K562 (cell line): ENCODE data around the gene FN1. TPM values are rescaled to one million over a fixed set of nuclear protein-coding genes. Genes with fewer than 3 reads are reported as not detected.

Source experiments
- ATAC-seq: fragments of 200-7000 bp; cut with Tn5 transposase; 3 replicates; pipeline ENCODE4 v1.9.1; 2020; ENCODE audit warnings: moderate library complexity
- BruUV-seq: library from RNA; stranded (reverse); fragments of 400-500 nt; replicated peaks from 2 replicates; lab custom pipeline; 2021; lab: Mats Ljungman, UMichigan
- CTCF ChIA-PET: fragments of 300-600 bp; formaldehyde crosslinking; extraction: SDS; loops from one replicate; lab custom pipeline; 2021; ENCODE audit warnings: low intra/inter-chr PET ratio; lab: Yijun Ruan, JAX
- POLR2A ChIA-PET: fragments of 300-600, 350-650 bp; sonication (Branson Sonifier 250); formaldehyde crosslinking; extraction: SDS; loops from one replicate; lab custom pipeline; 2021; ENCODE audit warnings: antibody characterized with exemption, inconsistent platforms; lab: Yijun Ruan, JAX
- DNase-seq, 4 experiments: peaks; one replicate each; pipeline versions ENCODE4 v3.0.0 to v3.0.0-alpha.2; 2011 to 2018; ENCODE audit warnings: low spot score in 3 of 4, mixed read lengths in 3 of 4; ENCODE audit errors: extremely low read depth in 1 of 4
- FAIRE-seq: peaks from 2 replicates; lab custom pipeline; 2011; peaks lifted over from hg19 to GRCh38; lab: Jason Lieb, UNC
- H2AFZ ChIP-seq: 2 replicates; pipeline ENCODE4 v1.6.0; 2011; ENCODE audit warnings: low read depth, low read length, control low read depth, inconsistent platforms
- H3K27ac ChIP-seq: fragments of 200-600 bp; 3 replicates; pipeline ENCODE4 v1.8.0; 2011; ENCODE audit warnings: low read depth, mild to moderate bottlenecking, control low read depth, inconsistent platforms, low read length, moderate library complexity, mixed read lengths; ENCODE audit errors: extremely low read depth
- H3K27me3 ChIP-seq, 2 experiments: fragments of 300-600 bp in 1 of 2; 2 replicates in 1 of 2; 3 replicates in 1 of 2; pipeline versions ENCODE4 v1.6.0 to v1.8.0; 2011; ENCODE audit warnings: inconsistent platforms in 2 of 2, low read length in 2 of 2, mild to moderate bottlenecking in 1 of 2, mixed read lengths in 1 of 2, moderate library complexity in 1 of 2; ENCODE audit not compliant: control insufficient read depth in 2 of 2, insufficient read depth in 2 of 2
- H3K36me3 ChIP-seq: fragments of 300-600 bp; 3 replicates; pipeline ENCODE4 v1.8.0; 2011; ENCODE audit warnings: mild to moderate bottlenecking, low read length, inconsistent platforms; ENCODE audit not compliant: control insufficient read depth, insufficient read depth
- H3K4me1 ChIP-seq, 2 experiments: fragments of 200-600 bp in 1 of 2; replicated peaks in 1 of 2; 2 replicates in 1 of 2; 3 replicates in 1 of 2; pipeline versions ENCODE4 v1.5.1 to v1.8.0; 2011; ENCODE audit warnings: inconsistent platforms in 2 of 2, low read length in 2 of 2, mild to moderate bottlenecking in 1 of 2, mixed read lengths in 1 of 2, moderate library complexity in 1 of 2; ENCODE audit not compliant: control insufficient read depth in 2 of 2, insufficient read depth in 2 of 2
- H3K4me2 ChIP-seq: 2 replicates; pipeline ENCODE4 v1.6.1; 2011; ENCODE audit warnings: low read length, control low read depth, inconsistent platforms, mixed read lengths; ENCODE audit not compliant: insufficient read depth
- H3K4me3 ChIP-seq: fragments of 200-600 bp; sonication (generic), shearing (Covaris generic); 2 replicates; pipeline ENCODE4 v1.5.1; 2016; ENCODE audit warnings: control low read depth, inconsistent platforms
- H3K79me2 ChIP-seq: fragments of 200-600 bp; 3 replicates; pipeline ENCODE4 v1.8.0; 2011; ENCODE audit warnings: low read length, inconsistent platforms; ENCODE audit not compliant: control insufficient read depth, insufficient read depth
- H3K9ac ChIP-seq, 2 experiments: 2 replicates each; pipeline versions ENCODE4 v1.6.0 to v1.6.1; 2011; ENCODE audit warnings: low read depth in 2 of 2, low read length in 2 of 2, control low read depth in 1 of 2, inconsistent platforms in 1 of 2, mild to moderate bottlenecking in 1 of 2, mixed read lengths in 1 of 2; ENCODE audit not compliant: insufficient read depth in 1 of 2
- H3K9me1 ChIP-seq: one replicate; pipeline ENCODE4 v1.6.0; 2011; ENCODE audit warnings: inconsistent platforms, mild to moderate bottlenecking, low read length, moderate library complexity; ENCODE audit not compliant: control insufficient read depth, insufficient read depth
- H3K9me3 ChIP-seq: replicated peaks from 2 replicates; pipeline ENCODE4 v1.5.1; 2011; ENCODE audit warnings: low read depth, low read length, inconsistent platforms; ENCODE audit not compliant: control insufficient read depth, insufficient read depth
- H4K20me1 ChIP-seq: replicated peaks from 2 replicates; pipeline ENCODE4 v1.6.1; 2011; ENCODE audit warnings: low read length, inconsistent platforms, mixed read lengths; ENCODE audit not compliant: control insufficient read depth, insufficient read depth
- CSDE1 ChIP-seq, 2 experiments: fragments of 450-650 bp; IDR thresholded peaks; 2 replicates each; pipeline ENCODE4 v1.6.1; 2016; ENCODE audit warnings: mild to moderate bottlenecking in 1 of 2
- FOXA1 ChIP-seq: fragments of 450-650 bp; IDR thresholded peaks from 2 replicates; pipeline ENCODE4 v1.6.1; 2016; ENCODE audit warnings: mild to moderate bottlenecking, borderline replicate concordance
- KAT8 ChIP-seq: fragments of 450-650 bp; IDR thresholded peaks from 2 replicates; pipeline ENCODE4 v1.6.1; 2016; ENCODE audit warnings: low read depth, mild to moderate bottlenecking
- NFE2 ChIP-seq: IDR thresholded peaks from 2 replicates; pipeline ENCODE4 v1.6.1; 2014; ENCODE audit warnings: antibody characterized with exemption, low read depth
- POLR2H ChIP-seq: IDR thresholded peaks from 2 replicates; pipeline ENCODE4 v1.6.1; 2016; ENCODE audit warnings: missing genetic modification characterization, low read depth, mild to moderate bottlenecking, control low read depth, missing compliant biosample characterization, moderate library complexity
- RBFOX2 ChIP-seq: fragments of 200-400 bp; formaldehyde crosslinking; IDR thresholded peaks from 2 replicates; pipeline ENCODE4 v1.6.1; 2017; ENCODE audit warnings: low read depth, mild to moderate bottlenecking, low read length, moderate library complexity
- SIX5 ChIP-seq, 2 experiments: IDR thresholded peaks; 2 replicates each; pipeline ENCODE4 v1.6.1; 2011; ENCODE audit warnings: low read length in 2 of 2, borderline replicate concordance in 1 of 2, low read depth in 1 of 2, mild to moderate bottlenecking in 1 of 2, moderate library complexity in 1 of 2; ENCODE audit not compliant: insufficient read depth in 1 of 2
- ZC3H8 ChIP-seq: fragments of 450-650 bp; IDR thresholded peaks from 2 replicates; pipeline ENCODE4 v1.6.1; 2017
- WGBS: fragments of 100-300 bp; shearing (Covaris generic); methylation state at CpG from one replicate; pipeline ENCODE4 v1.1.6; 2016; ENCODE audit warnings: low coverage, mixed read lengths; ENCODE audit not compliant: insufficient coverage; ENCODE audit errors: missing lambda C conversion rate; 5-methylcytosine and 5-hydroxymethylcytosine counted together
- in situ Hi-C: fragments of 300-500 bp; cut with MboI; formaldehyde crosslinking; loops from 4 replicates; pipeline ENCODE4 v1.15.0; 2018; ENCODE audit warnings: inconsistent platforms, mixed read lengths
- intact Hi-C: fragments of 100-400 bp; cut with micrococcal nuclease; formaldehyde crosslinking; loops from 2 replicates; pipeline ENCODE4 v1.14.2; 2022
- polyA plus RNA-seq, 8 experiments: library from polyadenylated mRNA; depleted of rRNA in 4 of 8; stranded (reverse) in 5 of 8; unstranded in 3 of 8; fragments of >200 nt; fragmentation: Nextera tagmentation in 2 of 8; fragmentation: Illumina TruSeq in 1 of 8; extraction: Ambion mirVana in 2 of 8; extraction: Trizol in 1 of 8; gene quantifications; 2 replicates each; pipeline versions ENCODE4 v1.2.1 to v1.2.3, GENCODE V29; 2011 to 2014; ENCODE audit warnings: inconsistent platforms in 1 of 8, missing spikeins in 1 of 8
- total RNA-seq, 7 experiments: library from RNA; depleted of rRNA in 6 of 7; stranded (reverse); fragments of >200 nt in 6 of 7; fragmentation: Illumina TruSeq in 2 of 7; extraction: Trizol in 2 of 7; gene quantifications; 2 replicates each; pipeline versions ENCODE4 v1.2.1 to v1.2.3, GENCODE V29; 2011 to 2021; ENCODE audit warnings: low replicate concordance in 1 of 7
- TF ChIP-seq, protein P1 (sequence below), 2 experiments: fragments of 250-450 bp in 1 of 2; fragments of 450-650 bp in 1 of 2; sonication (Bioruptor Pico) in 1 of 2; IDR thresholded peaks; 2 replicates each; pipeline versions ENCODE4 v1.6.1 to v1.8.0; 2016 to 2021; ENCODE audit warnings: mild to moderate bottlenecking in 2 of 2, moderate library complexity in 2 of 2, missing compliant biosample characterization in 1 of 2, missing genetic modification characterization in 1 of 2
- TF ChIP-seq, protein P2 (sequence below): fragments of 250-450 bp; sonication (Bioruptor Pico); IDR thresholded peaks from 2 replicates; pipeline ENCODE4 v1.5.0; 2022; ENCODE audit warnings: mild to moderate bottlenecking

The FN1 gene
- total and polyA plus RNA-seq, 9 of the 15 experiments (the other 6 are each of a cell fraction or from before 2014, with no cell fraction given), result 7.4 to 19.1 (median 11.2) TPM

DNA sequence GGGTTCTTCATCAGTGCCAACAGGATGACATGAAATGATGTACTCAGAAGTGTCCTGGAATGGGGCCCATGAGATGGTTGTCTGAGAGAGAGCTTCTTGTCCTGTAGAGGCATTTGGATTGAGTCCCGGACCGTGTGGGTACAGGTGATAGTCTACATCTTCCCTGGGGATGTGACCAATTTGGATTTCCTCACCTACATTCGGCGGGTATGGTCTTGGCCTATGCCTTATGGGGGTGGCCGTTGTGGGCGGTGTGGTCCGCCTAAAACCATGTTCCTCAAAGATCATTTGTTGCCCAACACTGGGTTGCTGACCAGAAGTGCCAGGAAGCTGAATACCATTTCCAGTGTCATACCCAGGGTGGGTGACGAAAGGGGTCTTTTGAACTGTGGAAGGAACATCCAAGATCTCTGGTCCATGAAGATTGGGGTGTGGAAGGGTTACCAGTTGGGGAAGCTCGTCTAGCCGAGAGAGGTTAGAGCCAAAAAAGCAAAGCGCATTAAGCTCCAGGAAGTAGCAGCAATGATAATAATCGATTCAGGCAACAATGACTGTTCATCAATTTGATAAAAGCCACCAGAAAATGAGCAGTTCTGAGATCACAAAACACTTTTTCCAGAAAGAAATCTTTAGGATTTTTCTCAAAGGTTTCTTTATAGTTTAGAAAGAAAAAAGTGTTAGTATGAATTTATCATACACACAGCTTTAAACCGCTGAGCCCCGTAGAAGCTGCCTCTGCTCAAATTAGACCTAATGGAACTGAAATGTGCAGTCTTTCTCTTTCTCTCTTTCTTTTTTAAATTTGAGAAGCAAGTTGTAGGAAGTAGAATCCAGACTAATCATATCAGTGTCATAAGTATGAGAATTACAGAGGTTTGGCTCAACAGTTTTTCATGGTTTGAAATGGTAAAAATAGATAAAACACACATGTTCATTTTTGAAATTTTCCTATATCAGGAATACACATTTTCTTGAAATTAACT, 63.7 kb downstream of the FN1 start:
- Histone ChIP-seq H3K9ac (no peak overlapping the region), H3K27ac (no peak overlapping the region), H4K20me1 (no peaks in the 10 kb centered on the region), H3K9me3 (no peaks in the 10 kb centered on the region), H3K4me3 (no peak overlapping the region), H3K4me1 (no peaks in the 10 kb centered on the region; a peak in 1 of 5 replicates), H3K9me1 (no peaks in the 10 kb centered on the region), H3K36me3 (peaks cover 17% of the 10 kb centered on the region; the same call in 2 of the 3 replicates), H3K27me3 (no peaks in the 10 kb centered on the region), H3K79me2 (no peaks in the 10 kb centered on the region), H2AFZ (no peak overlapping the region), H3K4me2 (no peak overlapping the region)
- TF ChIP-seq KAT8 (no peak), SIX5 (IDR thresholded peaks at IDR 0.05; ENCODE audit: borderline replicate concordance in 1 of 2, insufficient read depth in 1 of 2, low read depth in 1 of 2, low read length in 2 of 2) (no peak), FOXA1 (no peak), CSDE1 (IDR thresholded peaks at IDR 0.05) (no peak), NFE2 (no peak), POLR2H (tag) (no peak), ZC3H8 (no peak), RBFOX2 (no peak)
- TF ChIP-seq, protein P1, sequence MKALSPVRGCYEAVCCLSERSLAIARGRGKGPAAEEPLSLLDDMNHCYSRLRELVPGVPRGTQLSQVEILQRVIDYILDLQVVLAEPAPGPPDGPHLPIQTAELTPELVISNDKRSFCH (CRISPR knock-in tag; IDR thresholded peaks at IDR 0.05), result no peak
- TF ChIP-seq, protein P1 (tag; IDR thresholded peaks at IDR 0.05), result no peak
- TF ChIP-seq, protein P2, sequence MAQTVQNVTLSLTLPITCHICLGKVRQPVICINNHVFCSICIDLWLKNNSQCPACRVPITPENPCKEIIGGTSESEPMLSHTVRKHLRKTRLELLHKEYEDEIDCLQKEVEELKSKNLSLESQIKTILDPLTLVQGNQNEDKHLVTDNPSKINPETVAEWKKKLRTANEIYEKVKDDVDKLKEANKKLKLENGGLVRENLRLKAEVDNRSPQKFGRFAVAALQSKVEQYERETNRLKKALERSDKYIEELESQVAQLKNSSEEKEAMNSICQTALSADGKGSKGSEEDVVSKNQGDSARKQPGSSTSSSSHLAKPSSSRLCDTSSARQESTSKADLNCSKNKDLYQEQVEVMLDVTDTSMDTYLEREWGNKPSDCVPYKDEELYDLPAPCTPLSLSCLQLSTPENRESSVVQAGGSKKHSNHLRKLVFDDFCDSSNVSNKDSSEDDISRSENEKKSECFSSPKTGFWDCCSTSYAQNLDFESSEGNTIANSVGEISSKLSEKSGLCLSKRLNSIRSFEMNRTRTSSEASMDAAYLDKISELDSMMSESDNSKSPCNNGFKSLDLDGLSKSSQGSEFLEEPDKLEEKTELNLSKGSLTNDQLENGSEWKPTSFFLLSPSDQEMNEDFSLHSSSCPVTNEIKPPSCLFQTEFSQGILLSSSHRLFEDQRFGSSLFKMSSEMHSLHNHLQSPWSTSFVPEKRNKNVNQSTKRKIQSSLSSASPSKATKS (CRISPR knock-in tag), result no peak
- FAIRE-seq (no peak), ATAC-seq (no peak), DNase-seq (no peak)
- intact Hi-C loops, result no loop called here
- in situ Hi-C loops, result no loop called here
- ChIA-PET CTCF (no interaction called here), POLR2A (no interaction called here)
- 92% methylated on average over 11 of the region's 14 CpGs for WGBS
- BruUV-seq, result no TSS peak
